CD4-positive, alpha-beta T cell treated with Interleukin-10 for 1 hour (primary cell): ENCODE data around the gene PPP1CA.
A peak's percentile ranks its signal among the peaks of the same experiment; 100 is the strongest.

Experiments used
- DNase-seq: peaks from one replicate; pipeline ENCODE4 v3.0.0-alpha.2; 2020

The PPP1CA gene

GRCh38 chr11:67379061-67380058 lies 22.3 kb downstream of the PPP1CA start:
- no peak for DNase-seq

GRCh38 chr11:67378544-67378943 lies 23.1 kb downstream of the PPP1CA start:
- DNase-seq: no peak

- DNase-seq: no peak
These were observed 24.5 kb downstream of the PPP1CA start for GRCh38 chr11:67376873-67377808.

- no peak for DNase-seq
These were observed 25.4 kb downstream of the PPP1CA start for GRCh38 chr11:67376063-67376820.

- no peak for DNase-seq
These were observed 26.2 kb downstream of the PPP1CA start for GRCh38 chr11:67375320-67376055.

- DNase-seq: no peak
These were observed 26.9 kb downstream of the PPP1CA start for GRCh38 chr11:67374571-67375281.

GRCh38 chr11:67373648-67374570 lies 27.7 kb downstream of the PPP1CA start:
- DNase-seq: peak; percentile 91

GRCh38 chr11:67372993-67373647 lies 28.5 kb downstream of the PPP1CA start, which contains the start of gene CLCF1:
CLCF1 (minus strand) TSS chr11:67373598; CDS start chr11:67373539, 59 bp downstream.
- peak; percentile 46 for DNase-seq

- DNase-seq: no peak
These were observed 29.2 kb downstream of the PPP1CA start for GRCh38 chr11:67372321-67372992.

GRCh38 chr11:67371911-67372320 lies 29.7 kb downstream of the PPP1CA start:
- DNase-seq: no peak

- peak; percentile 45 for DNase-seq
These were observed 30.3 kb downstream of the PPP1CA start for GRCh38 chr11:67371189-67371910.

- DNase-seq: no peak
These were observed 31.1 kb downstream of the PPP1CA start for GRCh38 chr11:67370351-67371076.

GRCh38 chr11:67369801-67370284 lies 31.8 kb downstream of the PPP1CA start:
- DNase-seq: no peak

- DNase-seq: no peak
These were observed 32.4 kb downstream of the PPP1CA start for GRCh38 chr11:67369275-67369674.

- DNase-seq: peak; percentile 47
These were observed 33.0 kb downstream of the PPP1CA start for GRCh38 chr11:67368621-67369020.

GRCh38 chr11:67367761-67368227 lies 33.9 kb downstream of the PPP1CA start:
- no peak for DNase-seq
